GM06990 (cell line): ENCODE measurements around the gene NODAL.

Experiments
- DNase-seq: peaks from one replicate; pipeline ENCODE4 v3.0.0-alpha.2; 2011; ENCODE audit not compliant: insufficient read length; ENCODE audit errors: extremely low read depth
- H3K27me3 ChIP-seq: replicated peaks from 2 replicates; pipeline ENCODE4 v1.6.0; 2011; ENCODE audit warnings: low read length; ENCODE audit not compliant: control insufficient read depth, insufficient read depth
- H3K36me3 ChIP-seq: 2 replicates; pipeline ENCODE4 v1.5.1; 2011; ENCODE audit warnings: low read length; ENCODE audit not compliant: control insufficient read depth, insufficient read depth
- H3K4me3 ChIP-seq: replicated peaks from 2 replicates; pipeline ENCODE4 v1.5.1; 2011; ENCODE audit warnings: low read depth, mild to moderate bottlenecking, control low read depth, low read length
- CTCF ChIP-seq: IDR thresholded peaks from 2 replicates; pipeline ENCODE4 v1.5.1; 2011; ENCODE audit warnings: low read length, control low read depth, mild to moderate bottlenecking, inconsistent platforms; ENCODE audit not compliant: insufficient read depth, poor library complexity, severe bottlenecking

NODAL gene

GRCh38 chr10:70426823-70427222 is 14.7 kb downstream of the NODAL start:
- no peak for DNase-seq
- no peak overlapping the region for H3K4me3 ChIP-seq
- H3K27me3 ChIP-seq, result no peaks in the 10 kb centered on the region
- no peak for TF ChIP-seq CTCF
- H3K36me3 ChIP-seq, result peaks cover 23% of the 10 kb centered on the region

GRCh38 chr10:70425096-70425495 is 16.4 kb downstream of the NODAL start:
- TF ChIP-seq CTCF, result no peak
- peaks cover 29% of the 10 kb centered on the region for H3K36me3 ChIP-seq
- no peaks in the 10 kb centered on the region for H3K27me3 ChIP-seq
- no peak overlapping the region for H3K4me3 ChIP-seq
- no peak for DNase-seq

- Histone ChIP-seq H3K27me3 (no peaks in the 10 kb centered on the region), H3K4me3 (no peak overlapping the region), H3K36me3 (peaks cover 29% of the 10 kb centered on the region)
- no peak for TF ChIP-seq CTCF
- DNase-seq, result no peak
Observed at GRCh38 chr10:70424320-70424719, 17.2 kb downstream of the NODAL start.

GRCh38 chr10:70418713-70419112 is 22.8 kb downstream of the NODAL start:
- Histone ChIP-seq H3K4me3 (no peak overlapping the region), H3K27me3 (no peaks in the 10 kb centered on the region), H3K36me3 (peaks cover 16% of the 10 kb centered on the region)
- no peak for TF ChIP-seq CTCF
- no peak for DNase-seq

GRCh38 chr10:70418229-70418628 is 23.3 kb downstream of the NODAL start:
- H3K36me3 ChIP-seq, result peaks cover 15% of the 10 kb centered on the region
- DNase-seq, result no peak
- TF ChIP-seq CTCF, result no peak
- no peak overlapping the region for H3K4me3 ChIP-seq
- no peaks in the 10 kb centered on the region for H3K27me3 ChIP-seq

GRCh38 chr10:70417568-70417967 is 23.9 kb downstream of the NODAL start:
- Histone ChIP-seq H3K4me3 (no peak overlapping the region), H3K36me3 (peaks cover 14% of the 10 kb centered on the region), H3K27me3 (no peaks in the 10 kb centered on the region)
- DNase-seq, result no peak
- TF ChIP-seq CTCF, result no peak
